ENCODE measurements around the gene CIB4. TPM values are rescaled to one million over a fixed set of nuclear protein-coding genes. Genes with fewer than 3 reads are reported as not detected.

CIB4 gene
- total and polyA plus RNA-seq, 7 donors = not detected

DNA sequence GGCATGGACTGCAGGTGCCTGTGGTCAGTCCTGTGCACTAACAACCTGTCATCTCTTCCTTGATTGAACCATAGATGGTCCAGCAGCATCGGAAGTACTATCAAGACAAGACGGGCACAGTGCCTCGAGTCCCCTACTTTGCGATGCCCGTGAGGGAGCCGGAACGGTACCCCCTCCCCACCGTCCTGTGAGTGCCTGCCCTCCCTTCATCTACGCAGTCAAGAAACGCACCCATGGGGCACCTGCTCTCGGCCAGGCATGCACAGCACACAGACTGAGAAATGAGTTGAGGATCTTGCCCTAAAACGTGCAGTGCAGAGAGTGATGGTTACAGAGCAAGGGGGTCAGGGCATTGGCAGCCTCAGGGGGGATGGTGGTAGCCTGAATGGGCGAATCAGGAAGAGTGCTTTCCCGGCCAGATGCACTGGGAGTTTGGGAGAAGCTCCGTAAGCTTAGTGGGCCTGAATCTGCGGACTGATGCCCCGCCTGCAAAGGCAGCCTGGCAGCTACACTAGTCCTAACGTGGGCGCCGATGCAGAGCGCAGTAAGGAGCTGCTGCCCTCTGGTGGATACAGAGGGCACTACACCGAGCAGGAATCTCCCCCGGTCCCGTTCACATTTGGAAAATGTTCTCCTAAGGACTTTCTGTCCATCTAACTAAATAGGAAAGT is 63.6 kb downstream of the CIB4 start:
- intact Hi-C loops (cut with DNase I) = loop anchor here in 1 of 2 donors (2.0 kb wide), 1 partner anchor 73 kb away; no protein-coding TSS in a partner anchor
- TF ChIP-seq, protein P1, sequence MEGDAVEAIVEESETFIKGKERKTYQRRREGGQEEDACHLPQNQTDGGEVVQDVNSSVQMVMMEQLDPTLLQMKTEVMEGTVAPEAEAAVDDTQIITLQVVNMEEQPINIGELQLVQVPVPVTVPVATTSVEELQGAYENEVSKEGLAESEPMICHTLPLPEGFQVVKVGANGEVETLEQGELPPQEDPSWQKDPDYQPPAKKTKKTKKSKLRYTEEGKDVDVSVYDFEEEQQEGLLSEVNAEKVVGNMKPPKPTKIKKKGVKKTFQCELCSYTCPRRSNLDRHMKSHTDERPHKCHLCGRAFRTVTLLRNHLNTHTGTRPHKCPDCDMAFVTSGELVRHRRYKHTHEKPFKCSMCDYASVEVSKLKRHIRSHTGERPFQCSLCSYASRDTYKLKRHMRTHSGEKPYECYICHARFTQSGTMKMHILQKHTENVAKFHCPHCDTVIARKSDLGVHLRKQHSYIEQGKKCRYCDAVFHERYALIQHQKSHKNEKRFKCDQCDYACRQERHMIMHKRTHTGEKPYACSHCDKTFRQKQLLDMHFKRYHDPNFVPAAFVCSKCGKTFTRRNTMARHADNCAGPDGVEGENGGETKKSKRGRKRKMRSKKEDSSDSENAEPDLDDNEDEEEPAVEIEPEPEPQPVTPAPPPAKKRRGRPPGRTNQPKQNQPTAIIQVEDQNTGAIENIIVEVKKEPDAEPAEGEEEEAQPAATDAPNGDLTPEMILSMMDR (IDR thresholded peaks at IDR 0.05) = peak; percentile 97
- no peaks in the 10 kb centered on the region for H3K4me1 ChIP-seq
- H3K36me3 ChIP-seq (ENCODE audit: insufficient read depth in 1 of 2, low read depth in 1 of 2) = no peaks in the 10 kb centered on the region
- 40 to 42% (median 40%) methylated on average over 24 of the region's 24 CpGs for WGBS, 3 donors
- H3K9me3 ChIP-seq = no peaks in the 10 kb centered on the region
- peaks cover 0 to 9% (median 3%) of the 10 kb centered on the region in 3 donors for H3K27me3 ChIP-seq (ENCODE audit: insufficient read depth in 3 of 3, low read length in 2 of 3)
- ATAC-seq (peak; percentile 87 to 93 (median 90)), DNase-seq (peak; percentile 62 to 79)
- H3K27ac ChIP-seq = no peak overlapping the region
- H3K4me3 ChIP-seq = no peak overlapping the region

DNA sequence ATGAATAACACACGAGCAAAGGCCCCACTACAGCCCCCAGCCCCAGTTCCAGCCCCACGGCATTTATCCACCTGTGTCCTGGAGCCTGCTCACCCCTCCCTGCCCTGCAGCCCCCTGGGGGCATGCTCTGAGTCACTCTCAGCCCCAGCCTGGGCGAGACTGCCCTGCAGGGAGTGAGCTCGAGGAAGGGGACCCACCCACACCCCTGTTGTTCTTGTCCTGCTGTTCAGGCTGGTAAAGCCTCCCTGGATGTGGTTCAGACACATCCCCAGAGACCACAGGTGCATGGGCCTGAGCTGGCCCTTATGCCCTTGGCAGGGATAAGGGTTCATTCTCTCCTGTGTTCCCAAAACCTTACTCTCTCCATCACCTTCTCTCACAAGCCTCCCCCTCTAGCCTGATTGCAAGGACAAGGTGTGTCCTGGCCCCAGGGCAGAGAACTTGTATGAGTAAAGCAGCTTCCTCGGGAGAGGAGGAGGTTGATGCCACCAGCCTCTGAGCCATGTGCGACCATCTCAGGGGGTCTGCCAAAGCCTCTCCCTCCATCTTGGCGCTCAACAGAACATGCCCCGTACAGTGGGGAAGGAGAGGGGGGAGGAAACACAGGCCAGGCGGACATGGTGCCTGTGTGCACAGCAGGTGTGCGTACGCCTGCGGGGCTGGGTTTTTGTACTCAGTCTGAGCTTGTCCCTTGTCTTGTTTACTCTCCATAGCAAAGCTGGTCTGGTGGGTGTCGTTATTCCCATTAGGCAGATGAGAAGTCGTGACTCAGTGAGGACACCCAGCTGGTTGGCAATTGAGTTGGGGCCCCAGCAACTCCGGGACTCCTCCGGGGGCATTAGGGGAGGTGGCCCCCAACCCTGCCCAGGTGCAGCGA is 64.4 kb downstream of the CIB4 start:
- H3K9me3 ChIP-seq = no peaks in the 10 kb centered on the region
- WGBS, 3 donors = 66 to 69% (median 67%) methylated on average over 16 to 17 of the region's 17 CpGs
- no peak for ATAC-seq
- no peaks in the 10 kb centered on the region for H3K4me1 ChIP-seq
- DNase-seq = no peak
- no peak overlapping the region for H3K27ac ChIP-seq
- TF ChIP-seq, protein P1 (IDR thresholded peaks at IDR 0.05) = no peak
- H3K4me3 ChIP-seq = no peak overlapping the region
- intact Hi-C loops (cut with DNase I) = loop anchor here in 1 of 2 donors (2.0 kb wide), 1 partner anchor 72 kb away; no protein-coding TSS in a partner anchor
- H3K27me3 ChIP-seq (ENCODE audit: insufficient read depth in 3 of 3, low read length in 2 of 3) = peaks cover 0 to 9% (median 2%) of the 10 kb centered on the region in 3 donors
- H3K36me3 ChIP-seq (ENCODE audit: insufficient read depth in 1 of 2, low read depth in 1 of 2) = no peaks in the 10 kb centered on the region

DNA sequence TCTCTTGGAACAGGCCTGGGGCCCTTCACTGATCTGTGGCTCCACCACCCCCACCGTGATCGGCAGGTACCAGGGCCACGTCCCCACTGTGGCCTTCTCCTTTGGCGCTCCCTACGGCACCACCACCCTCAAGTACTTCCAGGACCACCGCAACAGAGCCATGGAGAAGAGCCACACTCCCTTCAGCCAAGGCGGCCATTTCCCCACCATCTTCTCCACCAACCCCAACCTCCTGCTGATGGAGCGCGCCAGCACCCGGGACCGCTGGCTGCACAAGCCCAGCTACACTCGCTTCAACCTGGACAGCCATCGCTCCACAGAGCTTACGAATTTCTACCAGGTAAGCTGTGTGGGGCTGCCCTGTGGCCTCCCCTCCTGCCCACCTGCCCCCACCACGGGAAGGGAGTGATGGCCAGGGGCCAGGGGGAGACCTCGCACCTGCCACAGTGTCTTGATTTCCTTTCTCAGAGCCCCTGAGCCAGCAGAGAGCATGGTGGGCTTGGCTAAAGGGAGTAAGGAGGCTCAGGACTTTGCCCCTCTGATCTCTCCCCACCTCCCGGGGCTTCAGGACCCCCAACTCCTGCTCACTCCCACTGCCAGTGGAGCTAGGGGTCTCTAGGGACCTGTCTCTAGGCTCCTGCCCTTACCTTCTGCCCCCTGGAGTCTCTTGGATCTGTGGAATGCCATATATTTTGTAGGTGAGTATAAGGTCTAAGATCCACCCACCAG is 65.2 kb downstream of the CIB4 start:
- DNase-seq = no peak
- H3K27me3 ChIP-seq (ENCODE audit: insufficient read depth in 3 of 3, low read length in 2 of 3) = peaks cover 0 to 12% (median 2%) of the 10 kb centered on the region in 3 donors

GRCh38 chr2:26574900-26575560 is 66.1 kb downstream of the CIB4 start:
- Histone ChIP-seq H3K36me3 (ENCODE audit: insufficient read depth in 1 of 2, low read depth in 1 of 2) (no peaks in the 10 kb centered on the region), H3K4me1 (no peaks in the 10 kb centered on the region), H3K4me3 (no peak overlapping the region), H3K27me3 (ENCODE audit: insufficient read depth in 3 of 3, low read length in 2 of 3) (peaks cover 0 to 15% (median 2%) of the 10 kb centered on the region in 3 donors), H3K27ac (no peak overlapping the region), H3K9me3 (no peaks in the 10 kb centered on the region)
- TF ChIP-seq, protein P1 (IDR thresholded peaks at IDR 0.05) = no peak
- peak in 1 of 2 donors; percentile 23 for DNase-seq
- 83 to 85% (median 84%) methylated on average over 17 of the region's 17 CpGs for WGBS, 3 donors
- intact Hi-C loops (cut with DNase I) = no loop called here
- no peak for ATAC-seq

More for the DNA sequence above, 65.2 kb downstream of the CIB4 start:
- no peaks in the 10 kb centered on the region for H3K9me3 ChIP-seq
- intact Hi-C loops (cut with DNase I) = loop anchor here in 1 of 2 donors (2.0 kb wide), 1 partner anchor 71 kb away; no protein-coding TSS in a partner anchor
- H3K36me3 ChIP-seq (ENCODE audit: insufficient read depth in 1 of 2, low read depth in 1 of 2) = no peaks in the 10 kb centered on the region
- ATAC-seq = no peak
- TF ChIP-seq, protein P1 (IDR thresholded peaks at IDR 0.05) = no peak
- WGBS, 3 donors = 83 to 87% (median 87%) methylated on average over 17 of the region's 17 CpGs
- no peak overlapping the region for H3K27ac ChIP-seq
- H3K4me3 ChIP-seq = no peak overlapping the region
- no peaks in the 10 kb centered on the region for H3K4me1 ChIP-seq

All from psoas muscle (tissue), 8 donors.